ENCODE measurements around the gene PLPP2. TPM values are rescaled to one million over a fixed set of nuclear protein-coding genes. Genes with fewer than 3 reads are reported as not detected.
A peak's percentile ranks its signal among the peaks of the same experiment; 100 is the strongest.
"Not testable (repeated sequence)": the region's sequence is repeated elsewhere in the genome, so short reads cannot be mapped to it uniquely, and the experiment has no call there.

The PLPP2 gene
- total RNA-seq, 2 donors from 2014 or later, result 0.87 to 0.95 TPM

DNA sequence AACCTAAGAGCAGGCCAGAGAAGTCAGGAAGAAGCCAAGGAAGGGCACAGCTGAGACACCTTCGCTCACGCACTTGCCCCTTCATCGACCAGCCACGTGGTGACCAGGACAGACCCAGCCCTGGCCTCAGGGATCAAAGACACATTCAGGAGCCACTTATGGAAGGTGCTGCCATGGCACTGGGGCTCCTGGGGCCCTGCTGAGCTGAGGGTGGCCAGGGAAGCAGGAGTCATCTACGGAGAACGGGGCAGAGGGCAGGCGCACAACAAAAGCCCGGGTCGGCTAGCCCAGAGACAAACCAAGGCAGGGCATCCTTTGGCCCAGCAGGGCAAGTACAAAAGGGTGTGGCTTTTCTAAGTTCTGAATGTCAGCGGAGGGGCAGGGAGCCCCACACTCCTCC, 2.3 kb downstream of the PLPP2 start:
- H3K36me3 Mint-ChIP-seq, result no peaks in the 10 kb centered on the region
- DNase-seq (ENCODE audit: low spot score in 2 of 2), result no peak
- ATAC-seq, result no peak
- no peaks in the 10 kb centered on the region for H3K9me3 Mint-ChIP-seq
- peak overlapping the region in 1 of 2 donors; percentile 22 for H3K27ac Mint-ChIP-seq

DNA sequence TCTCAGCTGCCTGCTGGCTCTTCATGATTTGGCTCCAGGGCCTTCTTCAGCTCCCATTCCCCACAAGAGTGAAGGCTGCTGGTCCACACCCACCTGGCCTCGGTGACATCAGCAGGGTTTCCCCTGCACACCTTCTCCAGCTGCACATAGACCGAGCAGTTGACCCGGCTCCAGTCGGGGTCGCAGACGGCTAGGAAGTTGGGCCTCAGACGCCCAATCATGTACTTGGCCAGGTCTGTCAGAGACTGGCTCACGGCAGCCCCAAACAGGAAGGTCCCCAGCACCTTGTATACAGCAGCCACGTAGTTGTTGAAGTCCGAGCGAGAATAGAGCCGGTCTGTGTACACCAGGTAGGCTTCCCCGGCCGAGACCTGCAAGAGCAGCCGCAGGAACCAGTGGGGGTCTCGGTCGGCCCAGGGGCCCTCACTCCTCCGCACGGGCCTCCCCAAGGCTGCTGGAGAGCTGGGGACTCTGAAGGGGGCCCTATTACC, 3.8 kb downstream of the PLPP2 start:
- no peak for ATAC-seq
- no peak for DNase-seq (ENCODE audit: low spot score in 2 of 2)
- Mint-ChIP-seq H3K36me3 (no peaks in the 10 kb centered on the region), H3K27ac (no peak overlapping the region), H3K9me3 (no peaks in the 10 kb centered on the region)

DNA sequence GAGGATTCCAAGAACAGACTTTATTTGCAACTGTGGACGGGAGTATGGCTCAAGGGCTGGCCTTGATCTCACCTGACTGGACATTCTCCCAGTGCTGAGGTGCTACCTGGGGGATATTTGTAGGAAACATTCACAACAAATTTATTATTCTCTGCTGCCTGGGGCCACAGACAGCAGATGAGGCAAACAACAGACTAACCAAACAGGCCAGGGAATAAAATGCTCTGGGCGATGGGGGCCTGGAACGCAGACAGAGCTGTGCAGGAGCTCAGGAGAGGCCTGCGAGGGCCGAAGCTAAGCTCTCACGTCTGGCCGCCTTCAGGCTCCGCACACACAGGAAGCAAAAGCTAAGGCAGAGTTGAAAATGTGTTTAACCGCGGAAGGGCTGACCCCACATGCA, 7.8 kb downstream of the PLPP2 start:
- Mint-ChIP-seq H3K36me3 (no peaks in the 10 kb centered on the region), H3K9me3 (no peaks in the 10 kb centered on the region), H3K27ac (no peak overlapping the region)
- no peak for ATAC-seq
- no peak for DNase-seq (ENCODE audit: low spot score in 2 of 2)

DNA sequence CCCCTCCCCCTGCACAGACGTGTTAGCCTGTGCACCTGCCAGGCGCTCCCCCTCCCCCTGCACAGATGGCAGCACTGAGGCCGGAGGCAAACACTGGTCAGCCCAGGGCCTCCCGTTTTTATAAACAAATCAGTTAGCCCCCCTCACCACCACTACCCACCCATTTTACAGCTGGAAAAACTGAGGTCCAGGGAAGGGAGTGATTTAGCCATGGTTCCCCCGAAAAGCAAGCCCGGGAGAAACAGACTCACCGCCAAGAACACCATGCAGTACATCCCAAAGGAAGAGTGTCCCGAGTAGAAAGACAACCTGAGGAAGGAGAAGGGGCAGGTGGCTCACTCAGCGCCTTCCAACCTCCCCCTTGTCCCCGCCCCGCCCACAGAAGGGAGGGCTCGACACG, 8.7 kb downstream of the PLPP2 start:
- ATAC-seq (no peak), DNase-seq (ENCODE audit: low spot score in 2 of 2) (no peak)
- Mint-ChIP-seq H3K36me3 (no peaks in the 10 kb centered on the region), H3K27ac (no peak overlapping the region), H3K9me3 (no peaks in the 10 kb centered on the region)

DNA sequence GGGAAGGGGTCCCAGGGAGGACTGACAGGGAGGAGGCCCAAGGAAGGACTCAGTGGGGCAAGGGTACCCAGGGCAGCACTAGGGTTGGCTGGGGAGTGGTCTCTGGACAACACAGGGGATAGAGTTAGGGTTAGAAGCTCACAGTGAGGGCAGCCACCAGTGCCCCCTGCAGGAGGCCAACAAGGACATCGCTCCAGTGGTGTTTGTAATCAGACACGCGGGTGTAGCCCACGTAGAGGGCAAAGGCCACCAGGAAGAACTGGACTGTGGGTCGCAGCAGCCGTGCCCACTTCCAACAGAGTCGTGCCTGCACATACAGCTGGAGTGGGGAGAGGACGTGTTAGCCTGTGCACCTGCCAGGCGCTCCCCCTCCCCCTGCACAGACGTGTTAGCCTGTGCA, 9.2 kb downstream of the PLPP2 start:
- no peak for DNase-seq (ENCODE audit: low spot score in 2 of 2)
- no peaks in the 10 kb centered on the region for H3K9me3 Mint-ChIP-seq
- no peak for ATAC-seq
- H3K36me3 Mint-ChIP-seq, result no peaks in the 10 kb centered on the region
- H3K27ac Mint-ChIP-seq, result no peak overlapping the region

DNA sequence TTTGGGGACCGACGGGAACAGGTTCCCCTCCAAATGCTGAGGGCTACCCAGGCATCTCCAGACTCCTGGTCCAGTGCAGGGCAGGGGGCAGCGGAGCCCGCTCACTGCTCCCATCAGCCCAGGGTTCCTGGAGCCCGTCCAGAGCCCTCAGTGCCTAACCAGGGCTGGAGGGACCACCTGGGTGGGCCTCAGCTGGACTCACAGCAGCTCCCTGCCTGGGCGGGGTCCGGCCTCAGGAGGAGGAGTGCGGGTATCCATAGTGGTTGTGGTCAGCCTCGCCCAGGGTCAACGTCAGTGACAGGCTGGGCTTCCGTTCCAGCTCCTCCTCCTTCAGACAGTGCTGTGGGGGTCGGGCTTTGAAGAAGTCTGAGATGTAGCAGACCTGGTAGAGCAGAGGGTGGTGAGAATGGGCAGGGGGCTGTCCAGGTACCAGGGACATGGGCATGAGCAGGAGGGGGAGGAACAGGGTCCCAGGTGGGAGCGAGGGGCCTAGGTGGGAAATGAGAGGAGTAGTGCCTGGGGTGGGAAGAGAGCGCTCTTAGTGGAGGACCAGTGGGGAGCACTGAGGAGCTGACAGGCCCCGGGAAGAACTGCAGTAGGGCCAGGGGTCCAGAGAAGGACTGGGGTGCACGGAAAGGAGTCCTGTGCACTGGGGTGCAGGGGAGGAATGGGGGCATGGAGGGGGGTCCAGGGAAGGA, 9.9 kb downstream of the PLPP2 start:
- no peak for DNase-seq (ENCODE audit: low spot score in 2 of 2)
- no peak overlapping the region for H3K27ac Mint-ChIP-seq
- H3K36me3 Mint-ChIP-seq, result no peaks in the 10 kb centered on the region
- no peak for ATAC-seq
- no peaks in the 10 kb centered on the region for H3K9me3 Mint-ChIP-seq

DNA sequence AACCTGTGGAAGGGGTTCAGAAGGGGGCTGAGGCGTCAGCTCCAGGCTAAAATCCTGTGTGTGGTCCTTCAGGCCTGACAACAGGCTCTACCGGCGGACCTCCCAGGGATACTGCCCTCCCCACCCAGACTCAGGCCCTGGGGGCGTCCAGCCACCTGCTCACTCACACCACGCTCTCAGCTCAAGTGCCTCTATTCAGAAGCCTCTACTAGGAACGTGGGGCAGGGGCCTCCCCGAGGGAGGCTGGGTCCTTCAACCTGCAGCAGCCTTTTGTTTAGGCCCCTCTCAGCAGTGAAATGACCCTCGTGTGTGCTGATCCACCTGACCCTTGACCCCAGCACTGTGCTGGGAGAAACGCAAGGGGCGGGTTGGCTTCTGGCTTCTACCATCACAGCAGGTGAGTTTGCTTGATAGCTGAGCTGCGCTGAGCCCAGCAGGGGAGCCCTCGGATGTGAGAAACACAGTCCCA, 10.6 kb downstream of the PLPP2 start:
- DNase-seq (ENCODE audit: low spot score in 2 of 2), result no peak
- H3K9me3 Mint-ChIP-seq, result no peaks in the 10 kb centered on the region
- ATAC-seq, result no peak

DNA sequence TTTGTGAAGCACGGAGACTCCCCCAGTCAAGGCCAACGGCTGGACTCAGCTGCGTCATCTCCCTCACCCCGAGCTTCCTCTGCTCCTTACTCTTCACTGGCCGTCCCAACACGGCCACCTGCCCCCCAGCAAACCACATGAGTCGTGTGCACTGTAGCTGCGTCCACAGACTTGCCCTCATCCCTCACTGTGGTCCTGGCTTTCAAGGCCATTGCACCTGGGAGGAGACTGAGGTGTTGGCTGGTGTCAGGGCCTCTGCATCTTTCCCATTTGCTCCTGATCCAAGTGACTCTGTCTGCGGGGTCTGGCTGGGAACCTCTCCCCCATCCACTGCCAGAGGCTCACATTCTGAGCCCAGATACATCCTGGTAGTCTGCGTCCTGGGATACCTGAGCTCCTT, 11.5 kb downstream of the PLPP2 start:
- no peaks in the 10 kb centered on the region for H3K9me3 Mint-ChIP-seq
- no peaks in the 10 kb centered on the region for H3K36me3 Mint-ChIP-seq
- ATAC-seq (no peak), DNase-seq (ENCODE audit: low spot score in 2 of 2) (no peak)
- H3K27ac Mint-ChIP-seq, result no peak overlapping the region

More for the DNA sequence above, 10.6 kb downstream of the PLPP2 start:
- Mint-ChIP-seq H3K27ac (no peak overlapping the region), H3K36me3 (no peaks in the 10 kb centered on the region)

DNA sequence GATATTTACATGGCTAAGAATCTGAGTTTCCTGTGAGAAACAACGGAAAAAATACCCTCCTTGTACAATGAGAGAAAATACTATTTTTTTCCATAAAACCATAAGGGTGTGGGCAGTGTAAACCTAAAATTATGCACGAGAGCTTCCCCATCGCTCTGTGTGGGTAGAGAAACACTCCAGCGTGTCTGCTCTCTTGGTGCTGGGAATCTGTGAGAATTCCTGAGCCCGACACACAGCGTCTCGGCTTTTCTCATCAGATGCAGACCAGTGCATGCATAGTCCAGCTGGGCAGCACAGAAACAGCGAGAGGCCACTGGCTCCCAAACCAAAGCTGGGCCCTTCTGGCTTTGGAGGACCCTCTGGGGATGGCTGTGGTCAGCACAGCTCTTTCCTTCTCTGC, 12.0 kb downstream of the PLPP2 start:
- Mint-ChIP-seq H3K36me3 (no peaks in the 10 kb centered on the region), H3K27ac (no peak overlapping the region), H3K9me3 (no peaks in the 10 kb centered on the region)
- no peak for ATAC-seq
- DNase-seq (ENCODE audit: low spot score in 2 of 2), result no peak

DNA sequence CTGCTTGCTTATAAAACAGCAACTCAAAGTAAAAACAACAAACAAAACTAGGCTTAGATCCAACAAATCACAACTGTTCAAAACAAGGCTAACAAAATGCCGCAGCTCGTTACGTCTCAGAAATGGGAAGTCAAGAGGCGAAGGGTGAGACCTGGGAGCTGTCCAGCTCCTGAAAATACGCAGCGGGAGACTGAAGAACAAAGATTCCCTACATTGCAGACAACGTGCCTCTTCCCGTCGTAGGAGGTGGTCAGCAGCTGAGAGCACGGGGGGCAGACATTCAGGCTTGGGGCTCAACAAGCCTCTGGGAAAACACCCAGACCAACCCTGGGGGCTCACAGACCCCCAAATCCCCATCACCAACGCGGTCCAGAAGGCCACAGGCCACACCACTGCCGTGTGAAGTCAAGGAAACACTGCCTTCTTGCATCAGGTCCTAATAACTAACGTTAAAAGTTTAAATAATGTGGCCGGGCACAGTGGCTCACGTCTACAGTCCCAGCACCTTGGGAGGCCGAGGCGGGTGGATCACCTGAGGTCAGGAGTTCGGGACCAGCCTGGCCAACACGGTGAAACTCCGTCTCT, 13.5 kb downstream of the PLPP2 start:
- Mint-ChIP-seq H3K27ac (no peak overlapping the region), H3K36me3 (no peaks in the 10 kb centered on the region), H3K9me3 (no peaks in the 10 kb centered on the region)
- ATAC-seq, result no peak
- DNase-seq (ENCODE audit: low spot score in 2 of 2), result no peak

DNA sequence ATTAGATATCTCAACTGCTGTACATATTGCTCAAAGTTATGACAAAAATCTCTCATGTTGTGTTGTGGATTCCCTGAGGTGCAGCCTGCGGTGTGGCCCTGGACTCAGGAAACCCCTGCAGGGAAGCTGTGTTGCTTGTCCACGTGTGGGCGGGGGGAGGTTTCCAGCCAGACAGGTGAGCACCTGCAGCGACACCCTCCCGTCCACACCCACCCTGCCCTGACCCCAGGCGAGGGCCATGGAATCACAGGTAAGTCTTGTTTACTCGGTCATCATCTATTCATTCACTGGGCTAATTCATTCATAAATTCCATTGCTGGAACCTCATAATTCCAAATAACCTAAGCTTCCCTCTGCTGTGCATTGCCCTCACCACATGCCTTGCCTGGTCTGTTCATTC, 14.1 kb downstream of the PLPP2 start:
- no peak for ATAC-seq
- no peak for DNase-seq (ENCODE audit: low spot score in 2 of 2)
- Mint-ChIP-seq H3K27ac (no peak overlapping the region), H3K36me3 (no peaks in the 10 kb centered on the region), H3K9me3 (no peaks in the 10 kb centered on the region)

DNA sequence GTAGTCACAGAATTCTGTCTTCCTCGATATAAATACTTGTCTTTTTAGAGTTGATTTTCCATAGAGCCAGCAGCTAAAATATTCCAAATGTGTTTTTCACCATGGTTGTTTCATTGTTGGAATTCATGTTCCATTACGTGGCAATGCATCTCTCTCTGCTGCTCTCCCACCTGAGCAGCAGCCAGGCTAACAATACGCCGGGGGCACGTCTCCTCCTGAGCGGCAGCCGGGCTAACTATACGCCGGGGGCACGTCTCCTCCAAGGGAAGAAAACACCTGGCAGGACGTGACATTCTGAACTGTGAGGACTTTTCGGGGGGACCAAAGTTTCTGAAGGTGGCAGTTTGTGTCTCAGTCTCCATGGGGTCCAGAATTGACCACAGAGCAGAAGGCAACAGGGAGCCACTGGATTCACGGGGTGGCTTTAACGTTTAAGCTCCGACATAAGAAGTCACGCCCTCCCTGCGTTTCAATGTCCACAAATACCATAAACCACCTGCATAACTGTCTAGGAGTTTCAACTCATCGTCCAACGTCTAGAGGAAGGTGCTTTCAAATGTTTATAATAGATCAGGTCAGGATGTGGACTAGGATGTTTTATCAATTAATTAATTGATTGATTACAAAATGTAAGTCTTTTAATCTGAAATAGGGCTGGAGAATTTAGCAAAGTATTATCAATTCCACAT, 15.1 kb downstream of the PLPP2 start:
- no peak for ATAC-seq
- DNase-seq (ENCODE audit: low spot score in 2 of 2), result no peak
- no peak overlapping the region for H3K27ac Mint-ChIP-seq

DNA sequence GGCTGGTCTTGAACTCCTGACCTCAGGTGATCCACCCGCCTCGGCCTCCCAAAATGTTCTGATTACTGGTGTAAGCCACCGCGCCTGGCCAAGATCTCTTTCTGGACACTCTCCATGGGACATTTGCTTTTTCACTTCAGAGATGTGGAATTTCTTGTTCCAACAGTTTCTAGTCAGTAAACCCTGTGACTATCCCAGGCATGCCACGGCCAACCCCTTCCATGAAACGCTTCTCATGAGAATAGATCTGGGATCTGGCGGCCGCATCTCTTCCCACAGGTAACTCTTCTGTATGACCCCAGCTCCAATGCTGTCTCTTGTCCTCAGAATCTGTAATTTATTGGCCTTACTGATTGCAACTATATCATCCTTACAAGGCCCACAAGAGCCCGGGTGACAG, 16.2 kb downstream of the PLPP2 start:
- H3K9me3 Mint-ChIP-seq, result no peaks in the 10 kb centered on the region
- no peak overlapping the region for H3K27ac Mint-ChIP-seq
- H3K36me3 Mint-ChIP-seq, result no peaks in the 10 kb centered on the region
- DNase-seq (ENCODE audit: low spot score in 2 of 2) (no peak), ATAC-seq (no peak)

More for the DNA sequence above, 15.1 kb downstream of the PLPP2 start:
- no peaks in the 10 kb centered on the region for H3K9me3 Mint-ChIP-seq
- no peaks in the 10 kb centered on the region for H3K36me3 Mint-ChIP-seq

DNA sequence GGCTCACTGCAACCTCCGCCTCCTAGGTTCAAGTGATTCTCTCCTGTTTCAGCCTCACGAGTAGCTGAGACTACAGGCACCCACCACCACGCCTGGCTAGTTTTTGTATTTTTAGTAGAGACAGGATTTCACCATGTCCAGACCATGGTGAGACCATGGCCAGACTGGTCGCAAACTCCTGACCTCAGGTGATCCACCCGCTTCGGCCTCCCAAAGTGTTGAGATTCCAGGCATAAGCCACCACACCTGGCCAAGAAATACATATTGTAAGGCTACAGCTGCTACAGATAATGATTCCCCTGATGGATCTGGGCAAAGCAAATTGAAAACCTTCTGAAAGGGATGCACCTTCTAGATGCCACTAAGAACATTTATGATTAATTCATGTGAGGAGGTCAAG, 17.8 kb downstream of the PLPP2 start:
- ATAC-seq, result no peak
- H3K36me3 Mint-ChIP-seq, result no peaks in the 10 kb centered on the region
- DNase-seq (ENCODE audit: low spot score in 2 of 2), result no peak
- no peak overlapping the region for H3K27ac Mint-ChIP-seq
- H3K9me3 Mint-ChIP-seq, result no peaks in the 10 kb centered on the region

DNA sequence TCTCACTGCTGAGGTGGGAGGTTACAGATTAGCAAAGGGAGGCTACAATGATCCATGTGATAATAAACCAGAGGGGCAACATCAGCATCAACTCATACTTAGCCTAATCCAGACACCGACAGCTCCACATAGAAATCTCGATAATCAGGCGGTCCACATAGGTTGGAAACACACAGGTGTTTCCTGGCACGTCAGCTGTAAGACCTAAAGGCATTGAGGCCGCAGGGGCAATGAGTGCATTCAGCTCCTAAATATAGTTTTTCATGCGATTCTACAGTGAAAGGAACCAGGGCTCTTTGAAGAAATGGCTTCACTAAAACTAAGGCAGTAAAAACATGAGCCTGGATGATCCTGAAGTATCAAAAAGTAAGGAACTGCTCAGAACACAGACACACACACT, 19.3 kb downstream of the PLPP2 start:
- DNase-seq (ENCODE audit: low spot score in 2 of 2) (no peak), ATAC-seq (no peak)
- no peak overlapping the region for H3K27ac Mint-ChIP-seq
- H3K9me3 Mint-ChIP-seq, result no peaks in the 10 kb centered on the region
- H3K36me3 Mint-ChIP-seq, result no peaks in the 10 kb centered on the region

DNA sequence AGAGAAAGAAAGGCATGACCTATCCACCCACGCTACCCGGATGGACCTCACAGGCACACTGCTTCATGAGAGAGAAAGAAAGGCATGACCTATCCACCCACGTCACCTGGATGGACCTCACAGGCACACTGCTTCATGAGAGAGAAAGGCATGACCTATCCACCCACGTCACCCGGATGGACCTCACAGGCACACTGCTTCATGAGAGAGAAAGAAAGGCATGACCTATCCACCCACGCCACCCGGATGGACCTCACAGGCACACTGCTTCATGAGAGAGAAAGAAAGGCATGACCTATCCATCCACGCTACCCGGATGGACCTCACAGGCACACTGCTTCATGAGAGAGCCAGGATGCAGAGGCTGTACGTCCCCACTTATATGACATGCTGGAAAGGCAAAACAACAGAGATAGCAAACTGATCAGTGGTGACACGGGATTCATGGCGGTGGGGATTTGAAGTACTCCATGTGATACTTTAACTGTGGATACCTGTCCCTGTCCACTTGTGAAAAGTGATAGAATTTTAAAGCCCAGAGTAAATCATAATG, 20.4 kb downstream of the PLPP2 start:
- DNase-seq (ENCODE audit: low spot score in 2 of 2); H3K36me3 Mint-ChIP-seq; H3K9me3 Mint-ChIP-seq; H3K27ac Mint-ChIP-seq; ATAC-seq: not testable (repeated sequence)

DNA sequence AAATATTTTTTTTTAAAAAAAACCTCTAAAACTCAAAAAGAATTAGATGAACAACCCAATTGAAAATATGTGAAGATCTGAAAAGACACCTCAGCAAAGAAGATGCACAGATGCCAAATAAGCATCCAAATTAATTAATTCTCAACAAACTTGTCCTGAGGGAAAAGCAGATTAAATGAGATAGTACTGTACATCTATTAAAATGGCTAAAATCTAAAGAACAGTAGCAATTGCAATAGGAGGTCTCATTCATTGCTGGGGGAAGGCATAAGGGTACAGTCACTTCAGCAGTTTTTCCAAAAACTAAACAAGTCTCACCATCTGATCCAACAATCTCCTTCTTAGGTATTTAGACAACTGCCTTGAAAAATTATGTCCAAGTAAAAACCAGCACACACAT, 22.0 kb downstream of the PLPP2 start:
- ATAC-seq, result no peak
- Mint-ChIP-seq H3K9me3 (no peaks in the 10 kb centered on the region), H3K36me3 (no peaks in the 10 kb centered on the region), H3K27ac (no peak overlapping the region)
- DNase-seq (ENCODE audit: low spot score in 2 of 2), result no peak

Measured in activated naive CD4-positive, alpha-beta T cell treated with anti-CD3 and anti-CD28 coated beads, Interleukin-2, amount 50 U/mL, for 72 hours (primary cell).